Skeletal muscle satellite cell (primary cell): ENCODE results near the gene DGKB.

ENCODE experiments used
- H3K27me3 ChIP-seq: 2 replicates; pipeline ENCODE4 v1.7.0; 2013; ENCODE audit warnings: low read length; ENCODE audit not compliant: control insufficient read depth, insufficient read depth
- H3K36me3 ChIP-seq: 2 replicates; pipeline ENCODE4 v1.7.0; 2013; ENCODE audit warnings: mild to moderate bottlenecking, control low read depth, low read length; ENCODE audit not compliant: insufficient read depth
- H3K4me1 ChIP-seq: 2 replicates; pipeline ENCODE4 v1.7.0; 2013; ENCODE audit warnings: low read length; ENCODE audit not compliant: control insufficient read depth, insufficient read depth
- H3K4me2 ChIP-seq: 2 replicates; pipeline ENCODE4 v1.7.0; 2013; ENCODE audit warnings: mild to moderate bottlenecking, low read length
- H3K4me3 ChIP-seq: 2 replicates; pipeline ENCODE4 v1.7.0; 2013; ENCODE audit warnings: low read length
- H3K9ac ChIP-seq: 2 replicates; pipeline ENCODE4 v1.7.0; 2013; ENCODE audit warnings: mild to moderate bottlenecking, low read depth, low read length, moderate library complexity
- H3K9me3 ChIP-seq: replicated peaks from 2 replicates; pipeline ENCODE4 v1.7.0; 2013; ENCODE audit warnings: mild to moderate bottlenecking, control low read depth, low read length

Gene DGKB

GRCh38 chr7:14579971-14580370 is 322.6 kb downstream of the DGKB start:
- Histone ChIP-seq H3K9me3 (no peaks in the 10 kb centered on the region), H3K4me3 (no peak overlapping the region), H3K36me3 (no peaks in the 10 kb centered on the region), H3K4me2 (no peak overlapping the region), H3K27me3 (no peaks in the 10 kb centered on the region), H3K4me1 (no peaks in the 10 kb centered on the region), H3K9ac (no peak overlapping the region)

- H3K4me3 ChIP-seq, result no peak overlapping the region
- no peaks in the 10 kb centered on the region for H3K9me3 ChIP-seq
- no peak overlapping the region for H3K4me2 ChIP-seq
- no peaks in the 10 kb centered on the region for H3K36me3 ChIP-seq
- no peaks in the 10 kb centered on the region for H3K4me1 ChIP-seq
- H3K9ac ChIP-seq, result no peak overlapping the region
- no peaks in the 10 kb centered on the region for H3K27me3 ChIP-seq
These were observed 326.0 kb downstream of the DGKB start for GRCh38 chr7:14576578-14576977.

- Histone ChIP-seq H3K4me3 (no peak overlapping the region), H3K4me1 (no peaks in the 10 kb centered on the region), H3K27me3 (no peaks in the 10 kb centered on the region), H3K4me2 (no peak overlapping the region), H3K9me3 (no peaks in the 10 kb centered on the region), H3K9ac (no peak overlapping the region), H3K36me3 (no peaks in the 10 kb centered on the region)
These were observed 331.6 kb downstream of the DGKB start for GRCh38 chr7:14570750-14571607.

GRCh38 chr7:14552060-14552459 is 350.5 kb downstream of the DGKB start:
- no peaks in the 10 kb centered on the region for H3K4me1 ChIP-seq

GRCh38 chr7:14551310-14551709 is 351.2 kb downstream of the DGKB start:
- H3K27me3 ChIP-seq, result no peaks in the 10 kb centered on the region
- H3K4me2 ChIP-seq, result no peak overlapping the region
- no peaks in the 10 kb centered on the region for H3K36me3 ChIP-seq
- no peak overlapping the region for H3K4me3 ChIP-seq
- no peak overlapping the region for H3K9ac ChIP-seq
- no peaks in the 10 kb centered on the region for H3K4me1 ChIP-seq
- no peaks in the 10 kb centered on the region for H3K9me3 ChIP-seq

More at GRCh38 chr7:14552060-14552459, 350.5 kb downstream of the DGKB start:
- Histone ChIP-seq H3K4me2 (no peak overlapping the region), H3K27me3 (no peaks in the 10 kb centered on the region), H3K36me3 (no peaks in the 10 kb centered on the region), H3K4me3 (no peak overlapping the region), H3K9me3 (no peaks in the 10 kb centered on the region), H3K9ac (no peak overlapping the region)

- no peak overlapping the region for H3K9ac ChIP-seq
- H3K9me3 ChIP-seq, result no peaks in the 10 kb centered on the region
- no peaks in the 10 kb centered on the region for H3K4me1 ChIP-seq
- no peak overlapping the region for H3K4me2 ChIP-seq
- no peaks in the 10 kb centered on the region for H3K36me3 ChIP-seq
- H3K27me3 ChIP-seq, result no peaks in the 10 kb centered on the region
- no peak overlapping the region for H3K4me3 ChIP-seq
These were observed 359.9 kb downstream of the DGKB start for GRCh38 chr7:14542624-14543023.

- Histone ChIP-seq H3K4me3 (no peak overlapping the region), H3K9me3 (no peaks in the 10 kb centered on the region), H3K4me1 (peaks cover 4% of the 10 kb centered on the region), H3K9ac (no peak overlapping the region), H3K4me2 (no peak overlapping the region), H3K36me3 (no peaks in the 10 kb centered on the region), H3K27me3 (no peaks in the 10 kb centered on the region)
These were observed 381.4 kb downstream of the DGKB start for GRCh38 chr7:14521183-14521582.

GRCh38 chr7:14510268-14510667 is 392.3 kb downstream of the DGKB start:
- Histone ChIP-seq H3K9me3 (no peaks in the 10 kb centered on the region), H3K9ac (no peak overlapping the region), H3K27me3 (no peaks in the 10 kb centered on the region), H3K4me3 (no peak overlapping the region), H3K4me1 (peaks cover 15% of the 10 kb centered on the region), H3K36me3 (no peaks in the 10 kb centered on the region), H3K4me2 (no peak overlapping the region)

- peaks cover 15% of the 10 kb centered on the region for H3K4me1 ChIP-seq
These were observed 394.9 kb downstream of the DGKB start for GRCh38 chr7:14507617-14508016.

GRCh38 chr7:14505906-14506305 is 396.6 kb downstream of the DGKB start:
- Histone ChIP-seq H3K4me3 (no peak overlapping the region), H3K27me3 (no peaks in the 10 kb centered on the region), H3K4me1 (peaks cover 15% of the 10 kb centered on the region), H3K4me2 (no peak overlapping the region), H3K9me3 (no peaks in the 10 kb centered on the region), H3K36me3 (no peaks in the 10 kb centered on the region), H3K9ac (no peak overlapping the region)

More at GRCh38 chr7:14507617-14508016, 394.9 kb downstream of the DGKB start:
- H3K36me3 ChIP-seq, result no peaks in the 10 kb centered on the region
- H3K27me3 ChIP-seq, result no peaks in the 10 kb centered on the region
- peak overlapping the region; percentile 22 for H3K4me2 ChIP-seq
- no peak overlapping the region for H3K9ac ChIP-seq
- H3K4me3 ChIP-seq, result no peak overlapping the region
- H3K9me3 ChIP-seq, result no peaks in the 10 kb centered on the region

GRCh38 chr7:14504134-14504533 is 398.4 kb downstream of the DGKB start:
- no peaks in the 10 kb centered on the region for H3K27me3 ChIP-seq
- H3K9me3 ChIP-seq, result no peaks in the 10 kb centered on the region
- no peak overlapping the region for H3K4me3 ChIP-seq
- peaks cover 15% of the 10 kb centered on the region for H3K4me1 ChIP-seq
- H3K36me3 ChIP-seq, result no peaks in the 10 kb centered on the region
- H3K4me2 ChIP-seq, result no peak overlapping the region
- no peak overlapping the region for H3K9ac ChIP-seq

- Histone ChIP-seq H3K9ac (no peak overlapping the region), H3K9me3 (no peaks in the 10 kb centered on the region), H3K27me3 (no peaks in the 10 kb centered on the region), H3K36me3 (no peaks in the 10 kb centered on the region), H3K4me2 (no peak overlapping the region), H3K4me1 (peaks cover 13% of the 10 kb centered on the region), H3K4me3 (no peak overlapping the region)
These were observed 398.9 kb downstream of the DGKB start for GRCh38 chr7:14503623-14504022.
